KMS-11 (cell line): Measurements from ENCODE around the gene HIGD2A.

Experiments
- H2AFZ ChIP-seq: fragments of 200-600 bp; sonication (generic); 2 replicates; pipeline ENCODE4 v1.6.1; 2016; ENCODE audit warnings: antibody characterized with exemption, mixed run types, low read depth
- H3K27ac ChIP-seq: fragments of 200-600 bp; sonication (generic); 2 replicates; pipeline ENCODE4 v1.6.1; 2016; ENCODE audit warnings: mild to moderate bottlenecking, mixed run types
- H3K27me3 ChIP-seq: fragments of 200-600 bp; sonication (generic); 2 replicates; pipeline ENCODE4 v1.6.1; 2017; ENCODE audit warnings: mild to moderate bottlenecking, low read depth, mixed run types, moderate library complexity; ENCODE audit not compliant: insufficient read depth
- H3K36me3 ChIP-seq: fragments of 200-600 bp; sonication (generic); 2 replicates; pipeline ENCODE4 v1.6.1; 2017; ENCODE audit warnings: mild to moderate bottlenecking, mixed run types; ENCODE audit not compliant: insufficient read depth
- H3K4me1 ChIP-seq: fragments of 200-600 bp; sonication (generic); 2 replicates; pipeline ENCODE4 v1.6.1; 2016; ENCODE audit warnings: mild to moderate bottlenecking, low read depth, mixed run types; ENCODE audit not compliant: poor library complexity, severe bottlenecking
- H3K4me2 ChIP-seq: fragments of 200-600 bp; sonication (generic); 2 replicates; pipeline ENCODE4 v1.7.0; 2016; ENCODE audit warnings: mild to moderate bottlenecking, mixed run types
- H3K4me3 ChIP-seq: fragments of 200-600 bp; sonication (generic); IDR thresholded peaks from 2 replicates; pipeline ENCODE4 v1.6.1; 2017; ENCODE audit warnings: low read depth, low read length, mixed read lengths; ENCODE audit not compliant: insufficient read depth
- H3K79me2 ChIP-seq: fragments of 200-600 bp; sonication (generic); 2 replicates; pipeline ENCODE4 v1.6.1; 2016; ENCODE audit warnings: low read depth, mixed run types; ENCODE audit not compliant: insufficient read depth
- H3K9ac ChIP-seq: fragments of 200-600 bp; sonication (generic); 2 replicates; pipeline ENCODE4 v1.6.1; 2016; ENCODE audit warnings: mild to moderate bottlenecking, mixed run types
- H4K20me1 ChIP-seq: fragments of 200-600 bp; sonication (generic); 2 replicates; pipeline ENCODE4 v1.6.1; 2016; ENCODE audit warnings: mild to moderate bottlenecking, mixed run types; ENCODE audit not compliant: insufficient read depth
- TF ChIP-seq, protein P1 (sequence below): fragments of 200-600 bp; sonication (generic); conservative IDR thresholded peaks from 2 replicates; pipeline ENCODE4 v1.6.1; 2017; ENCODE audit warnings: low read depth, mild to moderate bottlenecking, antibody characterized with exemption, low read length, moderate library complexity, mixed read lengths

The HIGD2A gene

DNA sequence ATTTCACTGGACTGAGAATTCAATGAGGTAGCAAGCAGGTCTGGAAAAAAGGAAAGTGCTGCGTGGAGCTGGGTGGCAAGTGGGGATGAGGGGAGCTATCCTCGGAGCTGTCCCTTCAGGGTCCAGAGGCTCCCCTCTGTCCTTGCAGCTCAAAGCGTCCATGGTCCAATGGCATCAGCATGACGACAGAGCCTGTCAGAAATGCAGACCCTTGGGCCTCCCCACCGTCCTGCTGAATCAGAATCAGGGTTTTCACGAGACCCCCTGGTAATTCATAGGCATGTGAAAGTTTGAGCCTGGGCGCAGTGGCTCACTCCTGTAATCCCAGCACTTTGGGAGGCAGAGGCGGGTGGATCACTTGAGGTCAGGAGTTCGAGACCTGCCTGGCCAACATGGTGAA, 5.5 kb downstream of the HIGD2A start:
- Histone ChIP-seq H2AFZ (no peak overlapping the region), H3K4me1 (peaks cover 23% of the 10 kb centered on the region), H4K20me1 (no peaks in the 10 kb centered on the region), H3K4me2 (no peak overlapping the region), H3K27me3 (no peaks in the 10 kb centered on the region), H3K36me3 (no peaks in the 10 kb centered on the region), H3K79me2 (peaks cover 9% of the 10 kb centered on the region; the same call in 1 of the 2 replicates), H3K9ac (no peak overlapping the region), H3K27ac (no peak overlapping the region), H3K4me3 (no peak overlapping the region)
- TF ChIP-seq, protein P1, sequence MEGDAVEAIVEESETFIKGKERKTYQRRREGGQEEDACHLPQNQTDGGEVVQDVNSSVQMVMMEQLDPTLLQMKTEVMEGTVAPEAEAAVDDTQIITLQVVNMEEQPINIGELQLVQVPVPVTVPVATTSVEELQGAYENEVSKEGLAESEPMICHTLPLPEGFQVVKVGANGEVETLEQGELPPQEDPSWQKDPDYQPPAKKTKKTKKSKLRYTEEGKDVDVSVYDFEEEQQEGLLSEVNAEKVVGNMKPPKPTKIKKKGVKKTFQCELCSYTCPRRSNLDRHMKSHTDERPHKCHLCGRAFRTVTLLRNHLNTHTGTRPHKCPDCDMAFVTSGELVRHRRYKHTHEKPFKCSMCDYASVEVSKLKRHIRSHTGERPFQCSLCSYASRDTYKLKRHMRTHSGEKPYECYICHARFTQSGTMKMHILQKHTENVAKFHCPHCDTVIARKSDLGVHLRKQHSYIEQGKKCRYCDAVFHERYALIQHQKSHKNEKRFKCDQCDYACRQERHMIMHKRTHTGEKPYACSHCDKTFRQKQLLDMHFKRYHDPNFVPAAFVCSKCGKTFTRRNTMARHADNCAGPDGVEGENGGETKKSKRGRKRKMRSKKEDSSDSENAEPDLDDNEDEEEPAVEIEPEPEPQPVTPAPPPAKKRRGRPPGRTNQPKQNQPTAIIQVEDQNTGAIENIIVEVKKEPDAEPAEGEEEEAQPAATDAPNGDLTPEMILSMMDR, result no peak

DNA sequence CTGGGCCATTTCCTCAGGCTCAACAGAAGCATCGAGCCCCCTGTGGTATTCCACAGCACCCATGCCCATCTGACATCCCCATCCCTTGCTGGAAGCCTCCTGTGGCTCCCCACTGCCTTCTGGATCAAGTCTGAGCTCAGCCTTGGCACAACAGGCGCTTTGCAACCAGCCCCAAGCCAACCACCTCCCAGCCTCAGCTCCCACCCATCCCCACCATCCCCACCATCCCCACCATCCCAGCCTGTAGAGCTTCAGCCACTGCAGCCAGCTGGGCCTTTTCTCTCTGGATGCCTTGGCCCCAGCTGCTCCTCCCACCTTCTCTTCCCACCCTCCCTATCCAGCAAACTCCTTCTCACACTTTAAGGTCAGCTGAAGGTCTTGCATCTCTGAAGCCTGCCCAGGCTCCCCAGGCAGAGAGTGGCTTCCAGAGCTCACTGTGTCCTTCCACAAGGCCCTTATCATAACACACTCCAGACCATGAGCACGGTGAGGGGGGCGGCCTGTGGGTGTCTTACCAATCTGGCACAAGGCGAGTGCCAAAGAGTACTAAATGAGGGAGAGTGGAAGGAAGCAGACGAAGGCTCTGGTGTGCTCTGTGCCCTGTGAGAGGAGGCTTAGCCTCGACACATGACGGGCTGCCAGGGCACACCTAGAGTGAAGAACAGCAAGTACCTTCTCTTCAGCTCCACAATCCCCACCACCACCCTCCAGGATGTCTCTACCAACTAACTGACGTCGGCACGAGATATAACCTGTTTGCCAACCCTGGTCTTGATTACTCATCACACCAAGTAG, 6.5 kb downstream of the HIGD2A start:
- H3K4me2 ChIP-seq, result no peak overlapping the region
- TF ChIP-seq, protein P1, result no peak
- H4K20me1 ChIP-seq, result no peaks in the 10 kb centered on the region
- no peaks in the 10 kb centered on the region for H3K36me3 ChIP-seq
- H3K27ac ChIP-seq, result no peak overlapping the region
- H3K27me3 ChIP-seq, result no peaks in the 10 kb centered on the region
- H2AFZ ChIP-seq, result no peak overlapping the region
- peaks cover 22% of the 10 kb centered on the region for H3K4me1 ChIP-seq
- peaks cover 3% of the 10 kb centered on the region; the same call in 1 of the 2 replicates for H3K79me2 ChIP-seq
- H3K9ac ChIP-seq, result no peak overlapping the region
- H3K4me3 ChIP-seq, result no peak overlapping the region

DNA sequence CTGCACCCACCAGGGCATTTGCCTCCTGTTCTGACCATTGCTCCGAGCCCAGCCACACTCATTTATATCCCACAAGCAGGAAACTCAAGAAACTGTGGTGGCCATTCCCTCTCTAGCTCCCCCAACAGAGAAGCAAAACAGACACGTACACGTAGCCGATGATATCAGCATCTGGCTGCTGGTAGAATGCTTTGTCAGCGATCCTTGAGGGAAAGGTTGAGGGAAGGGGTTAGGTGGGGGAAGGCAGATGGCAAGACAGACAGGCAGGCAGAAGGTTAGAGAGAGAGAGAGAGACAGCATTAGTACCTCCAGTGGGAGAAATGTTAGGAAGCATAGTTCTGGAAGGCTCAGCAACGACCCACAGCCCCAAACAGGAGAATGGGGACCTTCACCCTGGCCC, 7.8 kb downstream of the HIGD2A start:
- Histone ChIP-seq H2AFZ (no peak overlapping the region), H3K4me1 (peaks cover 14% of the 10 kb centered on the region), H3K4me2 (peak overlapping the region; percentile 21; the same call in 1 of the 2 replicates), H4K20me1 (no peaks in the 10 kb centered on the region), H3K36me3 (no peaks in the 10 kb centered on the region), H3K9ac (no peak overlapping the region; the same call in 1 of the 2 replicates), H3K4me3 (no peak overlapping the region), H3K27me3 (no peaks in the 10 kb centered on the region), H3K79me2 (no peaks in the 10 kb centered on the region), H3K27ac (peak overlapping the region; percentile 53)
- TF ChIP-seq, protein P1, result 0 out of 2 replicates have a peak, but pooled peaks have one; percentile 11

DNA sequence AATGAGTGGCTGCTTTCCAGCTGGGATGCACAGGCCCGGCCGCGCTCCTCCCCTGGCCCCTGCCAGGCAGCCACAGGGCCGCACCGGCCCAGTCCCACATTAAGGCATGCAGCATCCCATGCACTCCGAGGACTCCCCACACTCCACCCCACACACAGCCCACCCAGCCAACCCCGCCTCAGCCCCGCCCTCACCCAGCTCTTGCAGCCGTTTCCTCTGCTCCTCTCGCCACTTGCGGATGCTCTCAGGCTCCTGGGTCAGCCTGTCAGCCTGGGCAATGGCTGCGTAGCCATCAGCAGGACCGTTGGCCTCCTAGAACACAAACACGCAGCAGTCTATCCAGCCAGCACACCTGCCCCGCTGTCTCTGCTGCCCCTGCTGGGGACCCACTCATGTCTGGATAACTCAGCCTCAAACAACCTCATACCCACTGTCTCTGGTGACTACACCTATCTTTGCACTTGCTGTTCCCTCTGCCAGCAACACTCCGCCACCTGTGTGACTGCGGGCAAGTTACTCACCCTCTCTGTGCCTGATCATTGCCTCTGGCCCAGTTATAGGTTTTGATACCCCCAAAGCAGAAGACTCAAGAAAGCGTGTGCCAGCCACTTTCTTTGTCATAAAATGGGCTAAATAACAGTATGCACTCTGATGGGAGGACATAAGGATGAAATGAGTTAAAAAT, 9.3 kb downstream of the HIGD2A start:
- no peak overlapping the region for H3K4me3 ChIP-seq
- H3K27ac ChIP-seq, result no peak overlapping the region
- no peaks in the 10 kb centered on the region for H4K20me1 ChIP-seq
- no peaks in the 10 kb centered on the region for H3K79me2 ChIP-seq
- H3K27me3 ChIP-seq, result no peaks in the 10 kb centered on the region
- peaks cover 14% of the 10 kb centered on the region for H3K4me1 ChIP-seq
- no peak overlapping the region for H3K4me2 ChIP-seq
- H2AFZ ChIP-seq, result no peak overlapping the region
- H3K36me3 ChIP-seq, result no peaks in the 10 kb centered on the region
- no peak overlapping the region for H3K9ac ChIP-seq
- TF ChIP-seq, protein P1, result no peak
